GM19240 (cell line): ENCODE measurements around the gene PIGBOS1.

Experiments used
- DNase-seq: peaks from one replicate; pipeline ENCODE4 v3.0.0; 2011; ENCODE audit warnings: low spot score; ENCODE audit not compliant: insufficient read length

The PIGBOS1 gene

DNA sequence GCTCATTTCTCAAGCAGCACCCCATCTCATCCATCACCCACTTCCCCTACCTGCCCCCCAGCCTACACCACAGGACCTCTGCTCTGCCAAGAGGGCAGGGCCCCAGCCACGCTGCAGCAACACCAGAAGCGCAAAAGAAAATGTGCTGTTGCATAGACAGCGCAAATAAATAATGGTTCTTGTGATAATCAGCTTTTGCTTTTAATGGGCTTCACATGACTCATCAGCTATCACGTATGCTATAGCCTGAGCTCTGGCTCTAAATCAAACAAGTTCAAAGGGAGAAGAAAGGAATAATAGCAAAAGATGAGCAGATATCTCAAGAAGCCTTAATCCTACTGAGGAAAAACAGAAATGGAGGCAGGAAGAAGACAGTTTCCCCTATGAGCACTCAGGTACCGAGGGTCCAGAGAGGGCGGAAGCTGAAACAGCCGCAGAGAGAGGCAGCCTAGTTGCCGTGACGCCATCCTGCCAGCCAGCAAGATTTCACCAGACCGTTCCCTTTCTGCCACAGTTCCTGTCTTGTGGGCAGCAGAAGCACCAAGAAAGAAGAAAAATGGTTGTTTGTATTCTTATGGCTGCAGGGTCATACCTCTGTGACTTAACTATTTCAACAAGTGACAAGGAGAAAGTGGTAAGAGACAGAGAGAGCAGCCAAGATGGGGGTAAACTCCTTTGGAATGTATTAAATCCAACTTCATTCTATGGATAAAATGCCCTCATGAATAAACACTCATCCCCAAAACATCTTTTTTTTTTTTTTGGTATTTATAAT is 51.3 kb downstream of the PIGBOS1 start:
- DNase-seq = no peak
